ENCODE measurements around the gene KIF21B.
"Not testable (repeated sequence)": the region's sequence is repeated elsewhere in the genome, so short reads cannot be mapped to it uniquely, and the experiment has no call there.

Gene KIF21B

DNA sequence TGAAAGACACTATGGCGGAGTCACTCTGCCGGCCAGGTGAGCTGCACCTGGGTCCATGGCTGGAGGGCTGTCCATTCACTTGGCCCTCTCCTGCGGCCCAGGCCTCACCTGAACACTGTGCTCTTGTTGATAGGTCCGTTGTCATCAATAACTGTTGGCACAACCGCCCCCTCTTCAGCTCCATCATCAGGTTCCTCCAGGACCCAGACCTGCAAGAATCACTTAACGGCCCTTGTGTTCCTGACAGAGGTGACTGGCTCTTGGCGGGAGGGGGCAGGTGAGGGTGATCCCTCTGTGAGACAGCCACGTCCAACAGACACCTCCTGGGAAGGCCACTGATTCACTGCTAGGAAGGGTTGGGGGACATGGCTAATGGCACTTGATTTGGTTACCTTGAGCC, 73.9 kb downstream of the KIF21B start:
- no peak for DNase-seq (ENCODE audit: low read depth in 1 of 2, low spot score in 1 of 2)

DNA sequence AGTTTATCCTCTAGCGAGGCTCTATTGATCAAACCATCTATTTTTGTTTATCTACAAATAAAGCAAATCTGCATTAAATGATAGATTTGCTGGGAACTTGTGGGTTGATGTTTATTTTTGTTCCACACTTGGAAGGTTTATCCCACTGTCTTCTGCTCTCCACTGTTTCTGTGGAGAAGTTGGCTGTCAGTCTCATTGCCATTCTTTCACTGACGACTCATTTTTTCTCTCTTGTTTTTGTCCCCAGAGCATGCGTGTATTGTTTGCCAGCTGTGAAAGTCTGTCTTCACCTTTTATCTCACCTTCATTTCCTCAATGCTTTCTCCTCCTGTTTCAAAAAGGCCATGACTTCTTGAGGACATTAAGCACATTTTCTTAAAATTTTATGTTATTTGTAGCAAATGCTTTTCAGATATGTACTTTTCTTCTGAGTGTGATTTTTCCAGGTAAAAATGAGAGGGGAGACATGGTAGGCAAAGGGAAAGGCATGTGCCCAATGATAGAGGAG, 76.4 kb downstream of the KIF21B start:
- no peak for DNase-seq (ENCODE audit: low read depth in 1 of 2, low spot score in 1 of 2)

DNA sequence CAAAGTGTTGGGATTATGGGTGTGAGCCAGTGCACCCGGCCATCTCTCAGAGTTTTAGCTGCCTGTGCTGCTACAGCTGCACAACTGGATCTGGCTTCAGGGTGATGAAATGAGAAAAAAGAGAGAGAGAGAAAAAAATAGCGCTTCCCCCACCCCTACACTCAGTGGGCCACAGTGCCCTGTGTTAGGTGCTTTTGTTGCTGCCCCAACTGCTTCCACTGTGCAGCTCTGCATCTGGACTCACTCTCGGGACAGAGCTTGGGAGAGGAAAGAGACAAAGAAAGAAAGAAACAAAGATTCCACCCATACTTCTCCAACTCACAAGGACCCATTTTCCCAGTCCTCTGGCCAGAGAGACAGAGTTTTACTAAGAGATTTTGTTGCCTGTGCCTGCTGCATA, 78.4 kb downstream of the KIF21B start:
- DNase-seq (ENCODE audit: low read depth in 1 of 2, low spot score in 1 of 2): no peak

DNA sequence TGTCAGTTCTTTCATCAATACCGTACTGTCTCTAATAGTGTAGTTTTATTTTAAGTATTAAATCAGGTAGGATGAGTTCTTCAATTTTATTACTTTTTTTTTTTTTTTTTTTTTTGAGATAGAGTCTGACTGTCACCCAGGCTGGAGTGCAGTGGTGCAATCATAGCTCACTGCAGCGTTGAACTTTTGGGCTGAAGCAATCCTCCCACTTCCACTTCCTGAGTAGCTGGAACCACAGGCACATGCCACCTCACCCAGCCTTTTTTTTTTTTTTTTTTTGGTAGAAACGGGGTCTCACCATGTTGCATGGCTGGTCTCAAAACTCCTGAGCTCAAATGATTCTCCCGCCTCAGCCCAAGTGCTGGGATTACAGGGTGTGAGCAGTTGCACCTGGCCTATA, 84.6 kb downstream of the KIF21B start:
- no peak for DNase-seq (ENCODE audit: low read depth in 1 of 2, low spot score in 1 of 2)

DNA sequence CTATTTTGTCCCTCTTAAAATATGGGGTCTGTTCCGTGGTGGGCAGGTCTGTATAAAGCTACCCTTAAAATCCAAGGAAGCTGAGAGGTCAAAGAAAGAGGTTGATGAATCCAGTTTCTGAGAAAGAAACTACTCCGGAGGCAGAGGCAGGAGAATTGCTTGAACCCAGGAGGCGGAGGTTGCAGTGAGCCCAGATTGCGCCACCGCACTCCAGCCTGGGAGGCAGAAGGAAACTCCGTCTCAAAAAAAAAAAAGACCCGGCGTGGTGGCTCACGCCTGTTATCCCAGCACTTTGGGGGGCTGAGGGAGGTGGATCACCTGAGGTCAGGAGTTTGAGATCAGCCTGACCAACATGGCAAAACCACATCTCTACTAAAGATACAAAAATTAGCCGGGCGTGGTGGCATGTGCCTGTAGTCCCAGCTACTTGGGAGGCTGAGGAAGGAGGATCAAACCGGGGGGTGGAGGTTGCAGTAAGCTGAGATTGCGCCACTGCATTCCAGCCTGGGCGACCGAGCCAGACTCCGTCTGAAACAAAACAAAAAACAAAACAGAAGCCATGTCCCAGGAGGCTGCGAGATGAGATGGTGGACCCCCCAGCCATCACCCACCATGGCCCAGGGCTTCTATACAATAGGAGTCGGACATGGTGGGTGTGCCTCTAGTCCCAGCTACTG, 88.1 kb downstream of the KIF21B start:
- not testable (repeated sequence) for DNase-seq (ENCODE audit: low read depth in 1 of 2, low spot score in 1 of 2)

DNA sequence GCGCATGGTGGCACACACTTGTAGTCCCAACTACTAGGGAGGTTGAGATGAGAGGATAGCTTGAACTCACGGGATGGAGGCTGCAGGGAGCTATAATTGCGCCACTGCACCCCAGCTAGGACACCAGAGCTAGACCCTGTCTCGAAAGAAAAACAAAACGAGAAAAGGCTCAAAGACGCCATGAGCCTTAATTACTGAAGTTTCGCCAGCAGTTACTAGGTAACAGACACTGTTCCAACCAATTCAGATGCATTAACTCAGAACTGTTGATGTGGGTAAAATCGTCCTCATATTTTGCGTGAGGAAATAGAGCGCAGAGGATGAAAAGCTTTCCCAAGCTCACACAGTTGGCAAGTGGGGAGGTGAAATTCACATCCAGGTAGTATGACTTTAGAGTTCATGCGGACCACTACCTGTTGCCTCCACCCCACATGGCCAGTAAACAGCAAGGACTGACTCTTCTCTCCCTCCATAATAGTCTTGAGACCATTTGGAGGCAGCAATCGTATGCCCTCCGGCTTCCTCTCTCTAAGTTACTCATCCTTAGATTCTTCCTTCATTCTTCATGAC, 88.8 kb downstream of the KIF21B start:
- DNase-seq (ENCODE audit: low read depth in 1 of 2, low spot score in 1 of 2): no peak

DNA sequence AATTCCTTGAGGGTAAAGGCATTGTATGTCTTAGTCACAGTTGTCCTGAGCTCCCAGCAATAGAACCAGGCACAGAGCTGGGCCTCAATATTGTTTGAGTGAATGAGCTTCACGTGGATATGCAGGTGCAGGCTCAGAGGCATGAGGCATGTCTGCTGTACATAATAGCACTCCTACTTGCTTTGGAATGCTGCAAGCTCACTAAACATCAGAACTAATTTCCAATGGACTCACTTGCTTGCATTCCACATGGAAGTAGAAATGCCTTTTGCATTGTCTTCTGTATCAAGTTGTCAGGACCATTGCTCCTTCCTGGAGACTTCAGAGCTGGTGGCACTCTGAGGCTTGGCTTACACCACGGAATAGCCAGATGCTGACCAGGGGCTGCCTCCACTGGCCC, 91.7 kb downstream of the KIF21B start:
- no peak for DNase-seq (ENCODE audit: low read depth in 1 of 2, low spot score in 1 of 2)

DNA sequence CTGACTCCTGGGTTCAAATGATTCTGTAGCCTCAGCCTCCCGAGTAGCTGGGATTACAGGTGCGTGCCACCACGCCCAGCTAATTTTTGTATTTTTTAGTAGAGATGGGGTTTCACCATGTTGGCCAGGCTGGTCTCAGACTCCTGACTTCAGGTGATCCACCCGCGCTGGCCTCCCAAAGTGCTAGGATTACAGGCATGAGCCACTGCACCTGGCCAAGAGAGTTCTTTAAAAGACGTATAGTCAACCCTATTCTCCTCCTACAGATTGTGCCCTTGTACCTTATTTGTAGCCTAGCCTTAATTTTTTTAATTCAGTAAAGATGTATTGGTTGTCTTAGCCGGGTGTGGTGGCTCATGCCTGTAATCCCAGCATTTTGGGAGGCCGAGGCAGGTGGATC, 93.2 kb downstream of the KIF21B start:
- DNase-seq (ENCODE audit: low read depth in 1 of 2, low spot score in 1 of 2): not testable (repeated sequence)

DNA sequence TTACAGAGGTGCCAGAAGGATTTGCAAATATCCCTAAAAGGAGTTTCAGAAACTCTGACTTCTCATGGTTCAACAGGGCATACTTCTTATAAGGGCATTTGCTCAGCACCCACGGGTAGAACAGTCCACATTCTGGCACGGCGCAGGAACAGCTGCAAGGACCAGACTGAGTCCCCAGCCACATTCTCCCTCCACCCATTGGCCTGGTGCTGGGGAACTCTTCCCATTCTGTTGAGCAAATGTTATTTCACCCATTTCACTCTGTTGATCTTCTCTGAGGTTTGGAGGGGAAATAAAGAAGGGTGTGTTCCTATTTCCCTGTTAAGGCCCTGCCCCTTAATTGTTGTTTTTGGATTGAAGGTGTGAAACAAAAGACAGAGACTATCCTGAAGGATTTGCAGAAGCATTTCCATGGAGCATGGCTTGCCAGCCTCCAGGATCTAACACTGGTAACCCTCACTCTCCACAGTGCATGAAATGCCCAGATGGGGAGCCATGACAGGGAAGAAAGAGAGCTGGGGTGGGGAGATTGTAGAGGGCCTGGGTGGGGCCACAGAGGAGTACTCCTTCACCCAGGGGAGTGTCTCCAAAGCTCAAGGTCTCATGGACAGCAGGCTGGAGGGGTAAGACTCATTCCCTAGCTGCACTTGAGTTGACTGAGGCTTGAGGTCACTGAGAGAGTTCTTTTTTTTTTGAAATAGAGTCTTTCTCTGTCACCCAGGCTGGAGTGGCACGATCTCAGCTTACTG, 93.8 kb downstream of the KIF21B start:
- no peak for DNase-seq (ENCODE audit: low read depth in 1 of 2, low spot score in 1 of 2)

DNA sequence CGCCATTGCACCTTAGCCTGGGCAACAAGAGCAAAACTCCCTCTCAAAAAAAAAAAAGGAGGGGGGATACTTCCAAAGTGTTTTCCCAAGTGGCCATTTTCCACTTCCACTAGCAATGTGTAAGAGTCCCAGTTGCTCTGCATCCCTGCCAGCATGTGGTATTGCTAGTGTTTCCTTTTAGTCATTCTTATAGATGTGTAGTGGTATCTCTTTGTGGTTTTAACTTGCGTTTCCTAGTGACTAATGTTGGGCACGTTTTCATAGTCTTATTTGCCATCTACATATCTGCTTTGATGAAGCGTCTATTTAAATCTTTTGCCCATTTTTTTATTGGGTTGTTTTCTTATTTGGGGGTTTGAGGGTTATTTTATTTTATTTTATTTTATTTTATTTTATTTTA, 97.7 kb downstream of the KIF21B start:
- DNase-seq (ENCODE audit: low read depth in 1 of 2, low spot score in 1 of 2): no peak

DNA sequence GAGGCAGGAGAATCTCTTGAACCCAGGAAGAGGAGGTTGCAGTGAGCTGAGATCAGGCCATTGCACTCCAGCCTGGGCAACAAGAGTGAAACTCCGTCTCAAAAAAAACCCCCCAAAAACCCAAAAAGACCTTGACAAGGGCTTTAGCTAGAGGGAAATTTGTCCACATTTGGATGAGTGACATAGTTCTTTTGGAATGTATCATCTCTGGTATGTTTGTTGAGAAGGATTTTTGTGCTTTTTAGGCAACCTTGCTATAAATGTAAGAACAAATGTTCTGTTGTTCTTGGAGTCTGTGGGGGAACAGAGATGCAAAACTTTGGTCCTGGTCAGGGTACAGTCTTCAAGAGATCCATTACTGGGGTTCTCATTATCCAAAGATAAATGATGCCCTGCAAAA, 99.9 kb downstream of the KIF21B start:
- DNase-seq (ENCODE audit: low read depth in 1 of 2, low spot score in 1 of 2): no peak

DNA sequence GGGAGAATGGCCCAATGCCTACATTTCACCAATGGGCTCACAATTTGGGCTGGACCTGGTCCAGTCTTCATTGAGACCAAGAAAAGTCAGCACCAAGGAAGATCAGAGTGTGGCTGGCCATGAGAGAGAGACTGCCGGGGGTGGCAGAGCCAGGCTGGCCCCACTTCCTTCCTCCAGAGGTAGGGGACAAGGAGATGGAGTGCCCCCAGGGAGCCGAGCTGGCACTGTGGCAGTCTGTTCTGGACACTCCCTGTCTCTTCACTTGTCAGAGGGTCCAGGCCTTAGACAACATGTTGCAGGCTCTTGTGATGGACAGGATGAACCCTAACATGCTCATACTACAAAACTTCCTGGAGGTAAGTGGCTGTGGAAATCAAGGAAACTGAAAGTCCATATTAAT, 101.1 kb downstream of the KIF21B start:
- DNase-seq (ENCODE audit: low read depth in 1 of 2, low spot score in 1 of 2): no peak

DNA sequence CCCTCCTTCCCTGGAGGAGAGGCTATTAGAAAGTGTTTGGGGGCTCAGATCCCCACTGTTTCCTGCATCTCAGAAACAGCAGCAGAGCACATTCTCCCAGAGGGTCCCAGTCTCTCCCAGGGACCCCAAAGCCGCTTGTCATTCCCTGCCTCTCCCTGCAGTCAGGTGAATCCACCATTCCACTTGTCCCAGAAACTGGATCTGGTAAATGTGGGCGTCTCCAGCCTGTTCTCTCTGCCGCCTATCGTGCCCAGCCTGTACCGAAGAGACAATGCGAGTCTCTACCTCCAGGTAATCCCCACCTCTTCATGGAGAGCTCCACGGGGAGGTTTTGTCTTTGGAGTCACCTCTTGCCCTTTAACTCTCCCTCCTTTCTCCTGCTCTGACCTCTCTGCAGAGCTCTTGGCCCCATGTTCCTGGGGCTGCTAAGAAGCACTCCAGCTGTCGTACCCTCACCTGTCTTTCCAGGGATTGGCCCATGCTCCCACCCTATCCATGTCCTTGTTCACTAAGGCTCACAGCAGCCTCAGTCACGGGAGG, 101.9 kb downstream of the KIF21B start:
- no peak for DNase-seq (ENCODE audit: low read depth in 1 of 2, low spot score in 1 of 2)

Measured in activated CD4-positive, alpha-beta T cell treated with anti-CD3 and anti-CD28 coated beads, Interleukin-2, amount 50 U/mL, for 24 hours (primary cell).